ENCODE data around the gene TICAM2. TPM values are rescaled to one million over a fixed set of nuclear protein-coding genes. Genes with fewer than 3 reads are reported as not detected.

Gene TICAM2
- total and polyA plus RNA-seq, 2 donors (not counting 1 experiment from before 2014, with no cell fraction given): 0.55 to 5.4 TPM

DNA sequence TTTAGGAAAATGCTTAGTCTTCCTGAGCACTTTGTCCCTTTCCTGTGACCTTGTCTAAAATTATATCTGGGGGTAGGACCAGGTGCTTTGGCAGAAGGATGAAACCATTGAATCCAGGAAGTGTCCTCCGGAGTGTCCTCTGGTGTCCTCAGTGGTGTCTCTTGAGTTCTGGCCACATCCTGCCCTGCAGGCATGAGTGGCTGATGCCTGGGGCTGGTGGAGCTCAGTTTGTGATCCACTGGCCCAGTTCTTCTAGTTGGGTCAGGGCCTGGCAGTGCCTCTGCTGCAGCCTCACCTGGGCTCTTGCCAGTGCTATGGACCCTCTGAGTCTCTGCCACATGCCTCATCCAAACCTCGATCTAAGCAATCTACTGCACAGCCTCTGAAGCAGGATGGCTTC is 38.0 kb upstream of the TICAM2 start:
- H3K27me3 Mint-ChIP-seq: peaks cover 37% of the 10 kb centered on the region
- ChIA-PET POLR2A (no interaction called here), CTCF (interaction anchor here (1.4 kb wide), 1 partner anchor 428 kb away, joined by 6 read pairs; no protein-coding TSS in a partner anchor)
- H3K27me3 ChIP-seq (replicated peaks in 1 of 4; ENCODE audit: control extremely low read depth in 1 of 4, control insufficient read depth in 3 of 4, insufficient read depth in 4 of 4, low read length in 3 of 4): peaks cover 0 to 21% (median 13%) of the 10 kb centered on the region in 4 experiments
- TF ChIP-seq, protein P1, sequence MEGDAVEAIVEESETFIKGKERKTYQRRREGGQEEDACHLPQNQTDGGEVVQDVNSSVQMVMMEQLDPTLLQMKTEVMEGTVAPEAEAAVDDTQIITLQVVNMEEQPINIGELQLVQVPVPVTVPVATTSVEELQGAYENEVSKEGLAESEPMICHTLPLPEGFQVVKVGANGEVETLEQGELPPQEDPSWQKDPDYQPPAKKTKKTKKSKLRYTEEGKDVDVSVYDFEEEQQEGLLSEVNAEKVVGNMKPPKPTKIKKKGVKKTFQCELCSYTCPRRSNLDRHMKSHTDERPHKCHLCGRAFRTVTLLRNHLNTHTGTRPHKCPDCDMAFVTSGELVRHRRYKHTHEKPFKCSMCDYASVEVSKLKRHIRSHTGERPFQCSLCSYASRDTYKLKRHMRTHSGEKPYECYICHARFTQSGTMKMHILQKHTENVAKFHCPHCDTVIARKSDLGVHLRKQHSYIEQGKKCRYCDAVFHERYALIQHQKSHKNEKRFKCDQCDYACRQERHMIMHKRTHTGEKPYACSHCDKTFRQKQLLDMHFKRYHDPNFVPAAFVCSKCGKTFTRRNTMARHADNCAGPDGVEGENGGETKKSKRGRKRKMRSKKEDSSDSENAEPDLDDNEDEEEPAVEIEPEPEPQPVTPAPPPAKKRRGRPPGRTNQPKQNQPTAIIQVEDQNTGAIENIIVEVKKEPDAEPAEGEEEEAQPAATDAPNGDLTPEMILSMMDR (IDR thresholded peaks at IDR 0.05): no peak
- no peak for TF ChIP-seq EZH2 (IDR thresholded peaks at IDR 0.05; ENCODE audit: borderline replicate concordance, insufficient read depth, low read depth, low read length, poor library complexity, severe bottlenecking)
- WGBS (ENCODE audit: insufficient coverage): 82% methylated on average over 1 of the region's 2 CpGs
- no peaks in the 10 kb centered on the region for H3K4me1 ChIP-seq (ENCODE audit: control insufficient read depth in 2 of 2, insufficient read depth in 2 of 2, low read length in 2 of 2)
- no peaks in the 10 kb centered on the region for H3K9me3 Mint-ChIP-seq (ENCODE audit: insufficient read depth)
- no peaks in the 10 kb centered on the region for H3K9me3 ChIP-seq (ENCODE audit: control extremely low read depth in 1 of 3, control insufficient read depth in 2 of 3, insufficient read depth in 1 of 3, low read length in 2 of 3)
- no peaks in the 10 kb centered on the region for H3K36me3 ChIP-seq (replicated peaks in 1 of 2; ENCODE audit: control extremely low read depth in 1 of 2, control insufficient read depth in 1 of 2, extremely low read depth in 1 of 2, insufficient read depth in 2 of 2, low read length in 1 of 2)
- intact Hi-C loops (cut with micrococcal nuclease): no loop called here
- H4K20me1 ChIP-seq (ENCODE audit: control insufficient read depth, insufficient read depth, low read length, poor library complexity, severe bottlenecking): no peaks in the 10 kb centered on the region
- no peak overlapping the region for H3K4me3 Mint-ChIP-seq
- no peak overlapping the region for H3K4me2 ChIP-seq (replicated peaks; ENCODE audit: low read depth, low read length, poor library complexity, severe bottlenecking)
- no peaks in the 10 kb centered on the region for H3K4me1 Mint-ChIP-seq
- no peak for DNase-seq
- ATAC-seq (ENCODE audit: low read depth): no peak
- no peaks in the 10 kb centered on the region for H3K79me2 ChIP-seq (ENCODE audit: control insufficient read depth, insufficient read depth, low read length)
- H3K27ac Mint-ChIP-seq: no peak overlapping the region
- H3K4me3 ChIP-seq (ENCODE audit: control extremely low read depth in 1 of 5, extremely low read depth in 1 of 5, insufficient read depth in 1 of 5, low read depth in 2 of 5, low read length in 4 of 5): no peak overlapping the region
- no peak overlapping the region for H2AFZ ChIP-seq (ENCODE audit: insufficient read depth, low read depth, low read length, poor library complexity, severe bottlenecking)
- H3K9ac ChIP-seq (ENCODE audit: low read length): no peak overlapping the region
- H3K27ac ChIP-seq (ENCODE audit: low read length in 2 of 2): no peak overlapping the region

DNA sequence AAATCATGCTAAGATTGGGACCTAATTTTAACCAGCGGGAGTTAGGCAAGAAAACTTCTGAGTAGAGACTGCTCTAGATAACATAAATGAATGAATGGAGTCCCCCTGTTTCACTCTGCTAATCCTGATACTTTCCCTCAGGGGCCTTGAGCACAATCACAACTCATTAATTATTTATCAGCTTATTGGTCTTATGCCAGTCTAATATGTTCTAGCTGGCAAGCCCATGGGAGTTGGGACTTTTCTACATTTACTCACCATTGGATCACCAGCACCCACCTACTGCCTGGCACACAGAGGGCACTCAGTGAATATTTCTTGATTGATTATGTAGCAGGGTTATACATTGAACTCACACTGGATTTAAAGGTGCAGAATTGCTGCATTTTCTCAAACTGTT is 37.1 kb upstream of the TICAM2 start:
- intact Hi-C loops (cut with micrococcal nuclease): no loop called here
- peaks cover 4% of the 10 kb centered on the region for H3K4me1 Mint-ChIP-seq
- ATAC-seq (ENCODE audit: low read depth) (no peak), DNase-seq (no peak)
- no peak overlapping the region for H3K4me2 ChIP-seq (replicated peaks; ENCODE audit: low read depth, low read length, poor library complexity, severe bottlenecking)
- no peaks in the 10 kb centered on the region for H3K79me2 ChIP-seq (ENCODE audit: control insufficient read depth, insufficient read depth, low read length)
- H3K4me1 ChIP-seq (ENCODE audit: control insufficient read depth in 2 of 2, insufficient read depth in 2 of 2, low read length in 2 of 2): peaks cover 2 to 3% of the 10 kb centered on the region in 2 donors
- no peaks in the 10 kb centered on the region for H3K9me3 Mint-ChIP-seq (ENCODE audit: insufficient read depth)
- no peak overlapping the region for H3K4me3 Mint-ChIP-seq
- H3K27me3 Mint-ChIP-seq: peaks cover 30% of the 10 kb centered on the region
- H2AFZ ChIP-seq (ENCODE audit: insufficient read depth, low read depth, low read length, poor library complexity, severe bottlenecking): no peak overlapping the region
- no peak overlapping the region for H3K9ac ChIP-seq (ENCODE audit: low read length)
- H3K36me3 ChIP-seq (replicated peaks in 1 of 2; ENCODE audit: control extremely low read depth in 1 of 2, control insufficient read depth in 1 of 2, extremely low read depth in 1 of 2, insufficient read depth in 2 of 2, low read length in 1 of 2): no peaks in the 10 kb centered on the region
- H3K27ac Mint-ChIP-seq: no peak overlapping the region
- no peak overlapping the region for H3K27ac ChIP-seq (ENCODE audit: low read length in 2 of 2)
- no CpG with 5 or more reads among the region's 1 CpG for WGBS (ENCODE audit: insufficient coverage)
- H3K4me3 ChIP-seq (ENCODE audit: control extremely low read depth in 1 of 5, extremely low read depth in 1 of 5, insufficient read depth in 1 of 5, low read depth in 2 of 5, low read length in 4 of 5): no peak overlapping the region
- H3K27me3 ChIP-seq (replicated peaks in 1 of 4; ENCODE audit: control extremely low read depth in 1 of 4, control insufficient read depth in 3 of 4, insufficient read depth in 4 of 4, low read length in 3 of 4): peaks cover 0 to 19% (median 10%) of the 10 kb centered on the region in 4 experiments
- CTCF ChIA-PET: no interaction called here
- TF ChIP-seq, protein P1 (IDR thresholded peaks at IDR 0.05): no peak
- no peak for TF ChIP-seq EZH2 (IDR thresholded peaks at IDR 0.05; ENCODE audit: borderline replicate concordance, insufficient read depth, low read depth, low read length, poor library complexity, severe bottlenecking)
- no peaks in the 10 kb centered on the region for H4K20me1 ChIP-seq (ENCODE audit: control insufficient read depth, insufficient read depth, low read length, poor library complexity, severe bottlenecking)
- POLR2A ChIA-PET: no interaction called here
- H3K9me3 ChIP-seq (ENCODE audit: control extremely low read depth in 1 of 3, control insufficient read depth in 2 of 3, insufficient read depth in 1 of 3, low read length in 2 of 3): no peaks in the 10 kb centered on the region

Measured in B cell (primary cell).